WTC11 (cell line): Measurements from ENCODE around the gene NUP88. TPM values are rescaled to one million over a fixed set of nuclear protein-coding genes. Genes with fewer than 3 reads are reported as not detected.

Source experiments
- ATAC-seq: fragments of 200-7000 bp; cut with Tn5 transposase; 2 replicates; pipeline ENCODE4 v1.10.0; 2021; ENCODE audit warnings: mild to moderate bottlenecking, moderate library complexity
- CTCF ChIA-PET: fragments of 300-600 bp; sonication (Branson Sonifier 250); formaldehyde crosslinking; loops from one replicate; lab custom pipeline; 2021; ENCODE audit warnings: antibody characterized with exemption; lab: Charles Lee
- POLR2A ChIA-PET: fragments of 350-600 bp; sonication (Branson Sonifier 250); formaldehyde crosslinking; loops from one replicate; lab custom pipeline; 2021; ENCODE audit warnings: antibody characterized with exemption; lab: Charles Lee
- DNase-seq: peaks from one replicate; pipeline ENCODE4 v3.0.0; 2021; ENCODE audit warnings: low spot score
- H3K27ac Mint-ChIP-seq: 2 replicates; pipeline ENCODE4 v1.8.0; 2021; ENCODE audit warnings: mixed read lengths
- H3K27me3 Mint-ChIP-seq: 2 replicates; pipeline ENCODE4 v1.8.0; 2021; ENCODE audit warnings: low read depth, mild to moderate bottlenecking, moderate library complexity, mixed read lengths
- H3K36me3 Mint-ChIP-seq: 2 replicates; pipeline ENCODE4 v1.8.0; 2021; ENCODE audit warnings: mixed read lengths
- H3K4me1 Mint-ChIP-seq: 2 replicates; pipeline ENCODE4 v1.8.0; 2022; ENCODE audit warnings: mixed read lengths
- H3K4me3 Mint-ChIP-seq: 2 replicates; pipeline ENCODE4 v1.8.0; 2021; ENCODE audit warnings: mild to moderate bottlenecking, moderate library complexity, mixed read lengths
- H3K9me3 Mint-ChIP-seq: 2 replicates; pipeline ENCODE4 v1.8.0; 2021; ENCODE audit warnings: mixed read lengths
- ELF4 ChIP-seq: sonication (generic); formaldehyde crosslinking; IDR thresholded peaks from 2 replicates; pipeline ENCODE4 v1.8.1; 2022; ENCODE audit warnings: low read depth, mild to moderate bottlenecking, moderate library complexity, missing genetic modification reagents
- GTF2I ChIP-seq: fragments of 250-450 bp; sonication (Bioruptor Pico); conservative IDR thresholded peaks from 2 replicates; pipeline ENCODE4 v1.4.0; 2021; ENCODE audit warnings: mild to moderate bottlenecking
- NR1H2 ChIP-seq: sonication (generic); formaldehyde crosslinking; IDR thresholded peaks from 2 replicates; pipeline ENCODE4 v1.9.0; 2021; ENCODE audit warnings: mild to moderate bottlenecking, moderate library complexity, missing genetic modification reagents
- NR2C2 ChIP-seq: sonication (generic); formaldehyde crosslinking; IDR thresholded peaks from 2 replicates; pipeline ENCODE4 v1.8.0; 2022; ENCODE audit warnings: mild to moderate bottlenecking, missing genetic modification reagents
- PRRX2 ChIP-seq: fragments of 250-450 bp; sonication (Bioruptor Pico); IDR thresholded peaks from 2 replicates; pipeline ENCODE4 v1.8.0; 2021; ENCODE audit warnings: mild to moderate bottlenecking
- total RNA-seq: library from RNA; stranded (reverse); gene quantifications from 3 replicates; pipeline ENCODE4 v1.2.3, GENCODE V29; 2021
- TF ChIP-seq, protein P1 (sequence below): fragments of 200-600 bp; IDR thresholded peaks from 2 replicates; pipeline ENCODE4 v1.8.0; 2022; ENCODE audit warnings: antibody characterized with exemption
- TF ChIP-seq, protein P2 (sequence below): sonication (generic); formaldehyde crosslinking; IDR thresholded peaks from 2 replicates; pipeline ENCODE4 v1.8.0; 2022; ENCODE audit warnings: mild to moderate bottlenecking, missing genetic modification reagents
- TF ChIP-seq, protein P3 (sequence below): sonication (generic); formaldehyde crosslinking; IDR thresholded peaks from 2 replicates; pipeline ENCODE4 v1.8.1; 2023; ENCODE audit warnings: mild to moderate bottlenecking, missing genetic modification reagents, borderline replicate concordance
- TF ChIP-seq, protein P4 (sequence below): fragments of 250-450 bp; sonication (Bioruptor Pico); conservative IDR thresholded peaks from 2 replicates; pipeline ENCODE4 v1.9.0; 2021; ENCODE audit warnings: mild to moderate bottlenecking
- TF ChIP-seq, protein P5 (sequence below): sonication (generic); formaldehyde crosslinking; IDR thresholded peaks from 2 replicates; pipeline ENCODE4 v1.8.1; 2023; ENCODE audit warnings: mild to moderate bottlenecking, missing genetic modification reagents

NUP88 gene
- total RNA-seq, 1 experiment from 2014 or later = 87.7 TPM

DNA sequence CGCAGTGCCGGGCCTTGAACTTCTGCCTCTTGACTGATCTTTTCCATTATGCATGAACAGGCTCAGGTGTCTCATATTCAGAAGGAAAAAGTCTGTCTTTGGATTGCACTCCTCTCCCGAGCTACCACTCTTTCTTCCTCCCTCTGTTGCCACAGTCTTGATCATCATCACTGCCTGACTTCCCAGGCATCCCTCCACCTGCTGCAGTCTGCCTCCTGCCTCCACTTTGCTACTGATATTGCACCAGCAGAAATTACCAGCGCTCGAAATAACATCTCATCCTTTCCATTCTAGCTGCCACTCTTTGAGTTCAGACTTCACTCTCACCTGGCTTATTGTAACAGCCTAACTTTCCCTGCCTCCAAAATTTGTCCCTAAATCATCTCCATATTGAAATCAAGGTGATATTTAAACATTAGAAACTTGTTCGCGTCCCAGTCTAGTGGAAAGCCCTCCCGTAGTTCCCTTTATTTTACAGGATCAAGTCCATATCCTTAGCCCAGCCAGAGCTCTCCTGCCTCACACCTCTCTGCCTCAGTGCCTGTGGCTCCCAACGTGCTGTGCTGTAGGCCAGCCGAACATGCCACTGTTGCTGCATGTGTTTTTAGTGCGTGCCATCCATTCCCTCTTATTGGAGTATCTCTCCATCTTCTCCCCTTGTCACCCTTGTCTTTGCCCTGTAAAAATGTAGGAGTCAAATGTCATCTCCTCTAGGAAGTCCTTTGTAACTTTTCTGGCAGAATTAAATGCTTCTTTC lies 39.9 kb downstream of the NUP88 start:
- ChIA-PET POLR2A (no interaction called here), CTCF (interaction anchor here (0.7 kb wide), 1 partner anchor 60 kb away, joined by 3 read pairs; the partner anchor contains the start of gene C1QBP)
- Mint-ChIP-seq H3K4me3 (no peak overlapping the region), H3K27ac (peak overlapping the region; percentile 30), H3K9me3 (no peaks in the 10 kb centered on the region), H3K36me3 (peaks cover 61% of the 10 kb centered on the region), H3K4me1 (peaks cover 3% of the 10 kb centered on the region; the same call in 1 of the 2 replicates), H3K27me3 (no peaks in the 10 kb centered on the region)
- TF ChIP-seq ELF4 (CRISPR knock-in tag) (no peak), GTF2I (CRISPR knock-in tag) (no peak), NR1H2 (CRISPR knock-in tag) (no peak)
- TF ChIP-seq, protein P1, sequence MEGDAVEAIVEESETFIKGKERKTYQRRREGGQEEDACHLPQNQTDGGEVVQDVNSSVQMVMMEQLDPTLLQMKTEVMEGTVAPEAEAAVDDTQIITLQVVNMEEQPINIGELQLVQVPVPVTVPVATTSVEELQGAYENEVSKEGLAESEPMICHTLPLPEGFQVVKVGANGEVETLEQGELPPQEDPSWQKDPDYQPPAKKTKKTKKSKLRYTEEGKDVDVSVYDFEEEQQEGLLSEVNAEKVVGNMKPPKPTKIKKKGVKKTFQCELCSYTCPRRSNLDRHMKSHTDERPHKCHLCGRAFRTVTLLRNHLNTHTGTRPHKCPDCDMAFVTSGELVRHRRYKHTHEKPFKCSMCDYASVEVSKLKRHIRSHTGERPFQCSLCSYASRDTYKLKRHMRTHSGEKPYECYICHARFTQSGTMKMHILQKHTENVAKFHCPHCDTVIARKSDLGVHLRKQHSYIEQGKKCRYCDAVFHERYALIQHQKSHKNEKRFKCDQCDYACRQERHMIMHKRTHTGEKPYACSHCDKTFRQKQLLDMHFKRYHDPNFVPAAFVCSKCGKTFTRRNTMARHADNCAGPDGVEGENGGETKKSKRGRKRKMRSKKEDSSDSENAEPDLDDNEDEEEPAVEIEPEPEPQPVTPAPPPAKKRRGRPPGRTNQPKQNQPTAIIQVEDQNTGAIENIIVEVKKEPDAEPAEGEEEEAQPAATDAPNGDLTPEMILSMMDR = no peak
- no peak for DNase-seq
- ATAC-seq = no peak

DNA sequence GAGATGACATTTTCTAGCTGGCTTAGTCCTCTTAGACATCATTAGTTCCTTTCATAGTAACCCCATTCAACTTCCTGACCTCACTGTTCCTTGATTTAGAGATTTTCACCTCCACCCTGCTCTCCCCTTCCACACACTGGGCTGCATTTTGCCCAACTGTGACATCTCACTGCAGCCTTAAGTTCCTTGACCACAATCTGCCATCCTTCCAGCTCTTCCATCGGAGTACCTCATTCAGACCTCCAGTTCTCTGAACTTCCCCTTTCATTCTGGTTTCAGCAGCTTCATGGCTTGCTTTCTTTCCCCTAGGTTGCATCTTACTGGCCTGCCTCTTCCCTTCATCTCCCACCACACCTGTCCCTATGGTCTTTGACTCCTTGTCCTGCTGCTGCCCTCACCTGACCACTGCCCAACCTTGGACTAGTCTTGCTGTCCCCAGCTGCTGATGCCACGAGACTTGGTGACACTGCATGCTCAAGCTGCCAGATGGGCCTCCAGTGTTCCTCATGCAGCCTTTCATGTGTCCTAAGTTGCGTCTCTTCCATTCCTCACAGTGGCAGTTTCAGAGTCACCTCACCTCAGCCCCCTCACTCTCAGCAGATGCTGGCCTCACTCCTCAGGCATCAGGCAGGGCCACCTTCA lies 40.8 kb downstream of the NUP88 start:
- peaks cover 3% of the 10 kb centered on the region; the same call in 1 of the 2 replicates for H3K4me1 Mint-ChIP-seq
- ATAC-seq (no peak), DNase-seq (no peak)
- no peaks in the 10 kb centered on the region for H3K9me3 Mint-ChIP-seq
- H3K4me3 Mint-ChIP-seq = no peak overlapping the region
- H3K27ac Mint-ChIP-seq = peak overlapping the region; percentile 74; the same call in 1 of the 2 replicates
- no peaks in the 10 kb centered on the region for H3K27me3 Mint-ChIP-seq
- POLR2A ChIA-PET = no interaction called here
- CTCF ChIA-PET = interaction anchor here (0.7 kb wide), 1 partner anchor 60 kb away, joined by 3 read pairs; the partner anchor contains the start of gene C1QBP
- H3K36me3 Mint-ChIP-seq = peaks cover 56% of the 10 kb centered on the region
- TF ChIP-seq, protein P2, sequence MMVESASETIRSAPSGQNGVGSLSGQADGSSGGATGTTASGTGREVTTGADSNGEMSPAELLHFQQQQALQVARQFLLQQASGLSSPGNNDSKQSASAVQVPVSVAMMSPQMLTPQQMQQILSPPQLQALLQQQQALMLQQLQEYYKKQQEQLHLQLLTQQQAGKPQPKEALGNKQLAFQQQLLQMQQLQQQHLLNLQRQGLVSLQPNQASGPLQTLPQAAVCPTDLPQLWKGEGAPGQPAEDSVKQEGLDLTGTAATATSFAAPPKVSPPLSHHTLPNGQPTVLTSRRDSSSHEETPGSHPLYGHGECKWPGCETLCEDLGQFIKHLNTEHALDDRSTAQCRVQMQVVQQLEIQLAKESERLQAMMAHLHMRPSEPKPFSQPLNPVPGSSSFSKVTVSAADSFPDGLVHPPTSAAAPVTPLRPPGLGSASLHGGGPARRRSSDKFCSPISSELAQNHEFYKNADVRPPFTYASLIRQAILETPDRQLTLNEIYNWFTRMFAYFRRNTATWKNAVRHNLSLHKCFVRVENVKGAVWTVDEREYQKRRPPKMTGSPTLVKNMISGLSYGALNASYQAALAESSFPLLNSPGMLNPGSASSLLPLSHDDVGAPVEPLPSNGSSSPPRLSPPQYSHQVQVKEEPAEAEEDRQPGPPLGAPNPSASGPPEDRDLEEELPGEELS (CRISPR knock-in tag) = no peak
- TF ChIP-seq NR2C2 (CRISPR knock-in tag) (no peak), PRRX2 (CRISPR knock-in tag) (no peak)
- TF ChIP-seq, protein P3, sequence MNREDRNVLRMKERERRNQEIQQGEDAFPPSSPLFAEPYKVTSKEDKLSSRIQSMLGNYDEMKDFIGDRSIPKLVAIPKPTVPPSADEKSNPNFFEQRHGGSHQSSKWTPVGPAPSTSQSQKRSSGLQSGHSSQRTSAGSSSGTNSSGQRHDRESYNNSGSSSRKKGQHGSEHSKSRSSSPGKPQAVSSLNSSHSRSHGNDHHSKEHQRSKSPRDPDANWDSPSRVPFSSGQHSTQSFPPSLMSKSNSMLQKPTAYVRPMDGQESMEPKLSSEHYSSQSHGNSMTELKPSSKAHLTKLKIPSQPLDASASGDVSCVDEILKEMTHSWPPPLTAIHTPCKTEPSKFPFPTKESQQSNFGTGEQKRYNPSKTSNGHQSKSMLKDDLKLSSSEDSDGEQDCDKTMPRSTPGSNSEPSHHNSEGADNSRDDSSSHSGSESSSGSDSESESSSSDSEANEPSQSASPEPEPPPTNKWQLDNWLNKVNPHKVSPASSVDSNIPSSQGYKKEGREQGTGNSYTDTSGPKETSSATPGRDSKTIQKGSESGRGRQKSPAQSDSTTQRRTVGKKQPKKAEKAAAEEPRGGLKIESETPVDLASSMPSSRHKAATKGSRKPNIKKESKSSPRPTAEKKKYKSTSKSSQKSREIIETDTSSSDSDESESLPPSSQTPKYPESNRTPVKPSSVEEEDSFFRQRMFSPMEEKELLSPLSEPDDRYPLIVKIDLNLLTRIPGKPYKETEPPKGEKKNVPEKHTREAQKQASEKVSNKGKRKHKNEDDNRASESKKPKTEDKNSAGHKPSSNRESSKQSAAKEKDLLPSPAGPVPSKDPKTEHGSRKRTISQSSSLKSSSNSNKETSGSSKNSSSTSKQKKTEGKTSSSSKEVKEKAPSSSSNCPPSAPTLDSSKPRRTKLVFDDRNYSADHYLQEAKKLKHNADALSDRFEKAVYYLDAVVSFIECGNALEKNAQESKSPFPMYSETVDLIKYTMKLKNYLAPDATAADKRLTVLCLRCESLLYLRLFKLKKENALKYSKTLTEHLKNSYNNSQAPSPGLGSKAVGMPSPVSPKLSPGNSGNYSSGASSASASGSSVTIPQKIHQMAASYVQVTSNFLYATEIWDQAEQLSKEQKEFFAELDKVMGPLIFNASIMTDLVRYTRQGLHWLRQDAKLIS (CRISPR knock-in tag) = no peak
- TF ChIP-seq, protein P4, sequence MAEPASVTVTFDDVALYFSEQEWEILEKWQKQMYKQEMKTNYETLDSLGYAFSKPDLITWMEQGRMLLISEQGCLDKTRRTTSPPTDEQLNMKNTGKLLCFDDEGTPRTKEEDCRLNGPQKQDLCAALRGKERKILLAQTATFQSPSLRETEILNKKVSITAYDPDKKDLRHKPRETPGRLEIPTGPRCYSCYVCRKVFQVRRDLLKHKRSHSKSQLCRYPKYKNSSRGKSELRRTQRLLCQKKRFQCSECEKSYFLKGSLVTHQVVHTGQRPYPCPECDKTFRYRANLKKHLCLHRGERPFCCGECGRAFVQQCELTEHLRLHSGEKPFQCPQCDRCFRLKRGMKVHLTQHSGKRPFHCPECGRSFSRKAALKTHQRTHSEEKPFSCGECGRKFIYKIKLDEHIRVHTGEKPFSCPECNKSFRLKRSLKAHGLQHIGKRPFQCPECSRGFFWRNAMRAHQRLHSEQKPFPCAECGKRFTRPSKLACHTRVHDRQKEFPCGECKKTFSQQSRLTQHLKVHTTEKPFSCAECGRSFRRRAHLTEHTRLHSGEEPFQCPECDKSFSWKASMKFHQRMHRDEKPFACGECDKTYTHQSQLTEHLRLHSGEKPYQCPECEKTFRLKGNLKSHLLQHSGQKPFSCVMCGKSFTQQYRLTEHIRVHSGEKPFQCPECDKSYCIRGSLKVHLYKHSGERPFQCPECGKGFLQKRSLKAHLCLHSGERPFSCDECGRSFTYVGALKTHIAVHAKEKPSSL (CRISPR knock-in tag) = no peak
- TF ChIP-seq, protein P5, sequence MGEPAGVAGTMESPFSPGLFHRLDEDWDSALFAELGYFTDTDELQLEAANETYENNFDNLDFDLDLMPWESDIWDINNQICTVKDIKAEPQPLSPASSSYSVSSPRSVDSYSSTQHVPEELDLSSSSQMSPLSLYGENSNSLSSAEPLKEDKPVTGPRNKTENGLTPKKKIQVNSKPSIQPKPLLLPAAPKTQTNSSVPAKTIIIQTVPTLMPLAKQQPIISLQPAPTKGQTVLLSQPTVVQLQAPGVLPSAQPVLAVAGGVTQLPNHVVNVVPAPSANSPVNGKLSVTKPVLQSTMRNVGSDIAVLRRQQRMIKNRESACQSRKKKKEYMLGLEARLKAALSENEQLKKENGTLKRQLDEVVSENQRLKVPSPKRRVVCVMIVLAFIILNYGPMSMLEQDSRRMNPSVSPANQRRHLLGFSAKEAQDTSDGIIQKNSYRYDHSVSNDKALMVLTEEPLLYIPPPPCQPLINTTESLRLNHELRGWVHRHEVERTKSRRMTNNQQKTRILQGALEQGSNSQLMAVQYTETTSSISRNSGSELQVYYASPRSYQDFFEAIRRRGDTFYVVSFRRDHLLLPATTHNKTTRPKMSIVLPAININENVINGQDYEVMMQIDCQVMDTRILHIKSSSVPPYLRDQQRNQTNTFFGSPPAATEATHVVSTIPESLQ (CRISPR knock-in tag) = no peak
